SU-DHL-6 (cell line): ENCODE results near the gene ZNF554.

Experiments
- EZH2phosphoT487 ChIP-seq: fragments of 200-600 bp; sonication (generic), shearing (Covaris generic); conservative IDR thresholded peaks from 2 replicates; pipeline ENCODE4 v1.6.1; 2018; ENCODE audit warnings: mild to moderate bottlenecking, antibody characterized with exemption, low read length, moderate library complexity, mixed read lengths
- TF ChIP-seq, protein P1 (sequence below): fragments of 200-600 bp; sonication (generic); IDR thresholded peaks from one replicate; pipeline ENCODE4 v1.5.1; 2017; ENCODE audit warnings: antibody characterized with exemption, mild to moderate bottlenecking, low read length, moderate library complexity; ENCODE audit not compliant: insufficient read depth, poor library complexity, severe bottlenecking

- TF ChIP-seq, protein P1, sequence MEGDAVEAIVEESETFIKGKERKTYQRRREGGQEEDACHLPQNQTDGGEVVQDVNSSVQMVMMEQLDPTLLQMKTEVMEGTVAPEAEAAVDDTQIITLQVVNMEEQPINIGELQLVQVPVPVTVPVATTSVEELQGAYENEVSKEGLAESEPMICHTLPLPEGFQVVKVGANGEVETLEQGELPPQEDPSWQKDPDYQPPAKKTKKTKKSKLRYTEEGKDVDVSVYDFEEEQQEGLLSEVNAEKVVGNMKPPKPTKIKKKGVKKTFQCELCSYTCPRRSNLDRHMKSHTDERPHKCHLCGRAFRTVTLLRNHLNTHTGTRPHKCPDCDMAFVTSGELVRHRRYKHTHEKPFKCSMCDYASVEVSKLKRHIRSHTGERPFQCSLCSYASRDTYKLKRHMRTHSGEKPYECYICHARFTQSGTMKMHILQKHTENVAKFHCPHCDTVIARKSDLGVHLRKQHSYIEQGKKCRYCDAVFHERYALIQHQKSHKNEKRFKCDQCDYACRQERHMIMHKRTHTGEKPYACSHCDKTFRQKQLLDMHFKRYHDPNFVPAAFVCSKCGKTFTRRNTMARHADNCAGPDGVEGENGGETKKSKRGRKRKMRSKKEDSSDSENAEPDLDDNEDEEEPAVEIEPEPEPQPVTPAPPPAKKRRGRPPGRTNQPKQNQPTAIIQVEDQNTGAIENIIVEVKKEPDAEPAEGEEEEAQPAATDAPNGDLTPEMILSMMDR = no peak
- TF ChIP-seq EZH2phosphoT487 = no peak
Measured at GRCh38 chr19:2800506-2800905, 19.2 kb upstream of the ZNF554 start.
